NCI-H748 treated with DMSO at 0.1 percent for 48 hours (cell line): Measurements from ENCODE around the gene CAMSAP2.
A peak's percentile ranks its signal among the peaks of the same experiment; 100 is the strongest.
"Not testable (repeated sequence)": the region's sequence is repeated elsewhere in the genome, so short reads cannot be mapped to it uniquely, and the experiment has no call there.

Source experiments
- DNase-seq: peaks from one replicate; lab custom pipeline; 2025; lab: John Stamatoyannopoulos, UW

CAMSAP2 gene

GRCh38 chr1:200783926-200784325 lies 45.2 kb downstream of the CAMSAP2 start:
- no peak for DNase-seq

- no peak for DNase-seq
These were observed 45.9 kb downstream of the CAMSAP2 start for GRCh38 chr1:200784576-200784975.

- DNase-seq = no peak
These were observed 48.1 kb downstream of the CAMSAP2 start for GRCh38 chr1:200786788-200787187.

GRCh38 chr1:200787896-200788387 lies 49.2 kb downstream of the CAMSAP2 start:
- no peak for DNase-seq

GRCh38 chr1:200791012-200791411 lies 52.3 kb downstream of the CAMSAP2 start:
- DNase-seq = not testable (repeated sequence)

- no peak for DNase-seq
These were observed 55.0 kb downstream of the CAMSAP2 start for GRCh38 chr1:200793677-200794076.

GRCh38 chr1:200794506-200795065 lies 55.9 kb downstream of the CAMSAP2 start:
- no peak for DNase-seq

GRCh38 chr1:200795156-200795555 lies 56.5 kb downstream of the CAMSAP2 start:
- DNase-seq = no peak

- no peak for DNase-seq
These were observed 63.3 kb downstream of the CAMSAP2 start for GRCh38 chr1:200802042-200802441.

- peak; percentile 7 for DNase-seq
These were observed 64.3 kb downstream of the CAMSAP2 start for GRCh38 chr1:200802865-200803512.

- DNase-seq = no peak
These were observed 67.0 kb downstream of the CAMSAP2 start for GRCh38 chr1:200805719-200806118.

- DNase-seq = no peak
These were observed 70.2 kb downstream of the CAMSAP2 start for GRCh38 chr1:200808846-200809245.

GRCh38 chr1:200811704-200812103 lies 73.0 kb downstream of the CAMSAP2 start:
- no peak for DNase-seq

GRCh38 chr1:200816624-200817224 lies 78.0 kb downstream of the CAMSAP2 start:
- DNase-seq = not testable (repeated sequence)

GRCh38 chr1:200818248-200818647 lies 79.6 kb downstream of the CAMSAP2 start:
- DNase-seq = no peak

- no peak for DNase-seq
These were observed 81.0 kb downstream of the CAMSAP2 start for GRCh38 chr1:200819726-200820125.

GRCh38 chr1:200831091-200831490 lies 92.4 kb downstream of the CAMSAP2 start:
- DNase-seq = no peak

- DNase-seq = no peak
These were observed 95.7 kb downstream of the CAMSAP2 start for GRCh38 chr1:200834383-200834782.

GRCh38 chr1:200836213-200836612 lies 97.5 kb downstream of the CAMSAP2 start:
- no peak for DNase-seq

GRCh38 chr1:200837931-200838571 lies 99.4 kb downstream of the CAMSAP2 start:
- DNase-seq = no peak

GRCh38 chr1:200838676-200839445 lies 100.2 kb downstream of the CAMSAP2 start:
- no peak for DNase-seq

- DNase-seq = no peak
These were observed 106.7 kb downstream of the CAMSAP2 start for GRCh38 chr1:200845360-200845759.
